M059J (cell line): ENCODE results near the gene SPTBN4. TPM values are rescaled to one million over a fixed set of nuclear protein-coding genes. Genes with fewer than 3 reads are reported as not detected.
"Not testable (repeated sequence)": the region's sequence is repeated elsewhere in the genome, so short reads cannot be mapped to it uniquely, and the experiment has no call there.

Experiments used
- DNase-seq: peaks from one replicate; pipeline ENCODE4 v3.0.0-alpha.2; 2012; ENCODE audit warnings: low read depth
- total RNA-seq: library from RNA; depleted of rRNA; stranded (reverse); fragments of >200 nt; shearing (Covaris generic); gene quantifications from 2 replicates; pipeline ENCODE4 v1.2.3, GENCODE V29; 2014; rRNA removed

The SPTBN4 gene
- total RNA-seq = 0.10 and 0.67 TPM in 2 replicates

GRCh38 chr19:40466985-40467734 lies at the start of gene SPTBN4:
Gene SPTBN4, plus strand, starts transcription at chr19:40467001. Its CDS starts 5,621 bp downstream, at chr19:40472622.
- DNase-seq = no peak

GRCh38 chr19:40417643-40417981 lies 49.2 kb upstream of the SPTBN4 start:
- no peak for DNase-seq

GRCh38 chr19:40418040-40418439 lies 48.8 kb upstream of the SPTBN4 start:
- DNase-seq = no peak

- DNase-seq = no peak
These were observed 47.7 kb upstream of the SPTBN4 start for GRCh38 chr19:40419066-40419612.

- DNase-seq = no peak
These were observed 47.0 kb upstream of the SPTBN4 start for GRCh38 chr19:40419780-40420179.

- DNase-seq = no peak
These were observed 46.4 kb upstream of the SPTBN4 start for GRCh38 chr19:40420451-40420765.

- peak; percentile 94 for DNase-seq
These were observed 45.7 kb upstream of the SPTBN4 start for GRCh38 chr19:40420766-40421765.

GRCh38 chr19:40421993-40422747 lies 44.6 kb upstream of the SPTBN4 start:
- no peak for DNase-seq

- no peak for DNase-seq
These were observed 43.8 kb upstream of the SPTBN4 start for GRCh38 chr19:40422748-40423566.

GRCh38 chr19:40423938-40424337 lies 42.9 kb upstream of the SPTBN4 start:
- DNase-seq = no peak

- DNase-seq = peak; percentile 40
These were observed 42.0 kb upstream of the SPTBN4 start for GRCh38 chr19:40424637-40425449.

- DNase-seq = peak; percentile 99
These were observed 41.1 kb upstream of the SPTBN4 start, which contains the start of gene SERTAD1 for GRCh38 chr19:40425450-40426287. Gene SERTAD1, minus strand, starts transcription at chr19:40425992. Its CDS starts 2,446 bp downstream, at chr19:40423546.

GRCh38 chr19:40428197-40428596 lies 38.6 kb upstream of the SPTBN4 start:
- DNase-seq = not testable (repeated sequence)

GRCh38 chr19:40430242-40430641 lies 36.6 kb upstream of the SPTBN4 start:
- DNase-seq = not testable (repeated sequence)

GRCh38 chr19:40431698-40432097 lies 35.1 kb upstream of the SPTBN4 start:
- no peak for DNase-seq

- peak; percentile 33 for DNase-seq
These were observed 34.0 kb upstream of the SPTBN4 start for GRCh38 chr19:40432760-40433159.

GRCh38 chr19:40433391-40434216 lies 33.2 kb upstream of the SPTBN4 start:
- peak; percentile 94 for DNase-seq

GRCh38 chr19:40438284-40438683 lies 28.5 kb upstream of the SPTBN4 start:
- DNase-seq = no peak
